GM15510 (cell line): Measurements from ENCODE around the gene FLT4.

Experiments
- POLR2A ChIP-seq: IDR thresholded peaks from 3 replicates; pipeline ENCODE4 v1.6.1; 2011; ENCODE audit warnings: borderline replicate concordance; ENCODE audit not compliant: insufficient read length; ENCODE audit errors: extremely low read depth

Gene FLT4

GRCh38 chr5:180646289-180646962, 3.0 kb downstream of the FLT4 start:
- no peak for TF ChIP-seq POLR2A

- no peak for TF ChIP-seq POLR2A
Observed at GRCh38 chr5:180645274-180646204, 3.9 kb downstream of the FLT4 start.

GRCh38 chr5:180644825-180645273, 4.6 kb downstream of the FLT4 start:
- TF ChIP-seq POLR2A: no peak

GRCh38 chr5:180644129-180644824, 5.1 kb downstream of the FLT4 start:
- no peak for TF ChIP-seq POLR2A

GRCh38 chr5:180643191-180643851, 6.1 kb downstream of the FLT4 start:
- no peak for TF ChIP-seq POLR2A

- no peak for TF ChIP-seq POLR2A
Observed at GRCh38 chr5:180642779-180643178, 6.6 kb downstream of the FLT4 start.

GRCh38 chr5:180642181-180642775, 7.1 kb downstream of the FLT4 start:
- no peak for TF ChIP-seq POLR2A

- no peak for TF ChIP-seq POLR2A
Observed at GRCh38 chr5:180641566-180641900, 7.9 kb downstream of the FLT4 start.

GRCh38 chr5:180640861-180641565, 8.4 kb downstream of the FLT4 start:
- no peak for TF ChIP-seq POLR2A

- no peak for TF ChIP-seq POLR2A
Observed at GRCh38 chr5:180640611-180640860, 8.9 kb downstream of the FLT4 start.

- no peak for TF ChIP-seq POLR2A
Observed at GRCh38 chr5:180639741-180640610, 9.4 kb downstream of the FLT4 start.

- no peak for TF ChIP-seq POLR2A
Observed at GRCh38 chr5:180639287-180639686, 10.1 kb downstream of the FLT4 start.
